Choroid plexus epithelial cell (primary cell): ENCODE results near the gene SLC2A5.

Source experiments
- DNase-seq: peaks from one replicate; pipeline ENCODE4 v3.0.0-alpha.2; 2010; ENCODE audit warnings: low read depth
- H3K4me3 ChIP-seq: 2 replicates; pipeline ENCODE4 v1.5.1; 2011; ENCODE audit warnings: low read depth, mild to moderate bottlenecking, control low read depth, low read length, moderate library complexity
- CTCF ChIP-seq: conservative IDR thresholded peaks from 2 replicates; pipeline ENCODE4 v1.5.1; 2011; ENCODE audit warnings: low read depth, mild to moderate bottlenecking, control low read depth, inconsistent platforms, low read length, moderate library complexity

The SLC2A5 gene

GRCh38 chr1:9088807-9089206 is 19.4 kb upstream of the SLC2A5 start:
- DNase-seq: no peak
- no peak for TF ChIP-seq CTCF
- no peak overlapping the region for H3K4me3 ChIP-seq

GRCh38 chr1:9087411-9088125 is 18.1 kb upstream of the SLC2A5 start:
- DNase-seq: no peak
- no peak for TF ChIP-seq CTCF
- H3K4me3 ChIP-seq: no peak overlapping the region

- DNase-seq: no peak
- H3K4me3 ChIP-seq: no peak overlapping the region
- no peak for TF ChIP-seq CTCF
Observed at GRCh38 chr1:9086796-9087195, 17.4 kb upstream of the SLC2A5 start.

GRCh38 chr1:9086045-9086444 is 16.6 kb upstream of the SLC2A5 start:
- no peak for TF ChIP-seq CTCF
- no peak overlapping the region for H3K4me3 ChIP-seq
- DNase-seq: no peak

GRCh38 chr1:9085306-9085940 is 16.0 kb upstream of the SLC2A5 start:
- no peak for DNase-seq
- H3K4me3 ChIP-seq: no peak overlapping the region
- no peak for TF ChIP-seq CTCF

- no peak for DNase-seq
- no peak for TF ChIP-seq CTCF
- H3K4me3 ChIP-seq: no peak overlapping the region
Observed at GRCh38 chr1:9084906-9085305, 15.5 kb upstream of the SLC2A5 start.

- no peak for TF ChIP-seq CTCF
- DNase-seq: no peak
- no peak overlapping the region for H3K4me3 ChIP-seq
Observed at GRCh38 chr1:9081473-9081872, 12.0 kb upstream of the SLC2A5 start.
